Embryonic facial prominence (tissue), 1 donor: Measurements from ENCODE around the gene AADACL2.
"Not testable (repeated sequence)": the region's sequence is repeated elsewhere in the genome, so short reads cannot be mapped to it uniquely, and the experiment has no call there.

ENCODE experiments used
- DNase-seq: peaks from one replicate; pipeline ENCODE4 v3.0.0-alpha.2; 2016; ENCODE audit errors: extremely low spot score

AADACL2 gene, protein sequence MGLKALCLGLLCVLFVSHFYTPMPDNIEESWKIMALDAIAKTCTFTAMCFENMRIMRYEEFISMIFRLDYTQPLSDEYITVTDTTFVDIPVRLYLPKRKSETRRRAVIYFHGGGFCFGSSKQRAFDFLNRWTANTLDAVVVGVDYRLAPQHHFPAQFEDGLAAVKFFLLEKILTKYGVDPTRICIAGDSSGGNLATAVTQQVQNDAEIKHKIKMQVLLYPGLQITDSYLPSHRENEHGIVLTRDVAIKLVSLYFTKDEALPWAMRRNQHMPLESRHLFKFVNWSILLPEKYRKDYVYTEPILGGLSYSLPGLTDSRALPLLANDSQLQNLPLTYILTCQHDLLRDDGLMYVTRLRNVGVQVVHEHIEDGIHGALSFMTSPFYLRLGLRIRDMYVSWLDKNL

GRCh38 chr3:151733613-151734012, at the start of gene AADACL2:
TSS of gene AADACL2 (plus strand) at chr3:151733927. CDS start at chr3:151734036, 109 bp downstream.
- no peak for DNase-seq

GRCh38 chr3:151684094-151684493, 49.6 kb upstream of the AADACL2 start:
- no peak for DNase-seq

GRCh38 chr3:151686257-151686656, 47.5 kb upstream of the AADACL2 start:
- DNase-seq: no peak

GRCh38 chr3:151687076-151687475, 46.7 kb upstream of the AADACL2 start:
- DNase-seq: no peak

GRCh38 chr3:151688571-151688970, 45.2 kb upstream of the AADACL2 start:
- DNase-seq: no peak

- no peak for DNase-seq
Measured at GRCh38 chr3:151690645-151691044, 43.1 kb upstream of the AADACL2 start.

DNA sequence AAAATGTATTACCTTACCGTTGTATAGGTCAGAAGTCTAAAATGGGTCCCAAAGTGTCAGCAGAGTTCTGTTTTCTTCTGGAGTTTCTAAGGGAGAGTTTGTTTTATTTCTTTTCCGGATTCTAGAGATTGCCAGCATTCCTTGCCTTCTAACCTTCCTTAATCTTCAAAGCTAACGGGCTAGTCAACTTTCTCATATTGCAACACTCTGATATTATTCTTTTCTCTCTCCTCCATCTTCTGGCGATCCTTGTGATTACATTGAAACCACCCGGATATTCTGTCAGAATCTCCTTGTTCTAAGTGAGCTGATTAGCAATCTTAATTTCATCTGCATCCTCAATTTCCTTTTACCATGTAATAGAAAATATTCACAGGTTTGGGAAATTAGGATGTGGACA, 36.2 kb upstream of the AADACL2 start:
- DNase-seq: no peak

DNA sequence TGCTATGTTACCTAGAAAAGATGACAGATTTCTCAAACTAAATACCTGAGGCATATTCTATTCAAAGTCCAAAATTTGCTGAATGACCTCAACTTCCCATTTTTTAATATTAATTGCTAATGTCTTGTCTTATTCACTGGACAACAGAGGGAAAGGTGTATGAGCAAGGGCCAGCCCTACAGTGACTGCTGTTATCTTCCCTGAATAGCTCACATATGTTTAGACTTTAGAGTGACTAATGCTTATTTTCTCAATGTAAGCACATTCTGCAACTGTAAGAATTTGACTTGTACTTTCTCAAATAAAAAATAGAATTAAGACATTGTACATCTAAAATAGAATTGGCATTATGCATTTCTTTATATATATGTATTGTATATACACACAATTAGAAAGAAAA, 26.5 kb upstream of the AADACL2 start:
- no peak for DNase-seq

DNA sequence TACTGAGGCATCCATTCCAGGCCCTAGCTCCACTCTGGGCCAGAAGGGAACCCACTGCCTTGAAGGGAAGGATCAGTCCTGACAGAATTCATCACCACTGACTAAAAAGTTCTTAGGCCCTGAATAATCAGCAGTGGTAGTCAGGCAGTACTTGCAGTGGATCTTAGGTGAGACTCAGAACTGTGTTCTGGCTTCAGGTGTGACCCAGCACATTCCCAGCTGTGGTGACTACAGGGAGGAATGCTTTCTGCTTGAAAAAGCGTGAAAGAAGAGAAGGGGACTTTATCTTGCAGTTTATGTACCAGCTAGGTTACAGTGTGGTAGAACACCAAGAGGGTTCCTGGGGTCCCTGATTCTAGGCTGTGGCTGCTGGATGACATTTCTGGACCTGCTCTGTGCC, 24.9 kb upstream of the AADACL2 start:
- DNase-seq: no peak

- DNase-seq: no peak
Measured at GRCh38 chr3:151709847-151710246, 23.9 kb upstream of the AADACL2 start.

GRCh38 chr3:151721294-151721693, 12.4 kb upstream of the AADACL2 start:
- DNase-seq: no peak

DNA sequence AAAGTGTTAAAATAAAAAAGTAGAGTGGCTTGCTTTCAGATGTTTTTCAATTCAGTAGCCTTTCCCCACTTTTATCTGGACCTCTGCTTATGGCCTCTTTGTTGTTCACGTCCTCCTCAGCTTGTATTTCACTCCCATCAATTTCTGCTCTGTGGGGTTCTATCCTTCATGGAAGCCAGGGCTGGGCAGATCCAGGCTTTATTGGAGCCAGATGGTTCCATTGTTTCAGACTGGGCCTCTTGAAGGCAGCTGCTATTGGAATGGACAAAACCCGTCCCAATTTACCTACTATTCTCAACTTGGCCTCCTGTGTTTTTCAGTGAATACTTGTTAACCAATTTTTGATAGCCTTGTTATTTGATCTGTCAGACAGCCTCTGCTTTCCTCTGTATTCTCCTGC, 10.9 kb upstream of the AADACL2 start:
- DNase-seq: no peak

- no peak for DNase-seq
Measured at GRCh38 chr3:151724576-151725562, 8.9 kb upstream of the AADACL2 start.

- no peak for DNase-seq
Measured at GRCh38 chr3:151726016-151726415, 7.7 kb upstream of the AADACL2 start.

DNA sequence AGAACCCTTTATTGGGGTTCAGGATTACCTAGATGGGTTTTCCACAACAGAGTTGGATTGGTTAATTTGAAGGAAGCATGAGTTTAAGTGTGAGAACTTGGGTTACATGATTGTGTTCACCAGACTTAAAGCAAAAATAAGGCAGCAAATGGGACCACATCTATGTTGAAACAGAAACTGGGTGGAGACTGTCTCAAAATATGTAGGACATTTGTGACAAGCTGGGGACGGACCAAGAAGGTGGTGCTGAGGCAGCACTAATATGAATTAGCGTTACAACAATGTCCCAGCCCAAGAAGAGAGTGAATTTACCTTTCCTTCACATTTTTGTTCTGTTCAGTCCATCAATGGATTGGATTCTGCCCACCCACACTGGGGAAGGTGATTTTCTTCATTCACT, 866 bp upstream of the AADACL2 start:
- DNase-seq: no peak

GRCh38 chr3:151740581-151740980, 6.9 kb downstream of the AADACL2 start:
- no peak for DNase-seq

- DNase-seq: no peak
Measured at GRCh38 chr3:151743855-151744254, 10.1 kb downstream of the AADACL2 start.

- DNase-seq: no peak
Measured at GRCh38 chr3:151750181-151750580, 16.5 kb downstream of the AADACL2 start.

- no peak for DNase-seq
Measured at GRCh38 chr3:151750678-151751077, 17.0 kb downstream of the AADACL2 start.

DNA sequence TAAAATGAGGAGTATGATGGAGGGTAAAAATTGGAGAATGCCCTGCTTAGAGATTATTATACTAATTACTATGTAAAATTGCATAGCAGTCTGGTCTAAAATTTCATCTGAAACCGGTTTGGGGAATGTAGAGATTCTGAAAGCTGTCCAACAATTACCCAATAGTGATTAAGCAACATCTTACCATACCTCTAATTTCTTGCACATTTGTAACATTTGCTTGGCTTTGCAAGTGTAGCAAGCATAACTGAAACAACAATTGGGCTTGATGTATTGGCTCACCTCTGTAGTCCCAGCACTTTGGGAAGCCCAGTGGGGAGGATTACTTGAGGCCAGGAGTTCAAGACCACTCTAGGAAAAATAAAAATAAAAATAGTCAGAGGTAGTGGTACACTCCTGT, 17.4 kb downstream of the AADACL2 start:
- no peak for DNase-seq

GRCh38 chr3:151753846-151754245, 20.1 kb downstream of the AADACL2 start:
- no peak for DNase-seq

GRCh38 chr3:151761581-151761980, 27.9 kb downstream of the AADACL2 start:
- no peak for DNase-seq

GRCh38 chr3:151764699-151765098, 31.0 kb downstream of the AADACL2 start:
- not testable (repeated sequence) for DNase-seq
